CD4-positive, alpha-beta T cell treated with Interleukin-17A for 4 hours (primary cell): ENCODE results near the gene PAX3.

Experiments
- DNase-seq: peaks from one replicate; pipeline ENCODE4 v3.0.0-alpha.2; 2020; ENCODE audit warnings: mixed read lengths

The PAX3 gene

GRCh38 chr2:222264791-222265320 is 33.9 kb downstream of the PAX3 start:
- no peak for DNase-seq

- no peak for DNase-seq
Measured at GRCh38 chr2:222261504-222261903, 37.3 kb downstream of the PAX3 start.

- no peak for DNase-seq
Measured at GRCh38 chr2:222257645-222258044, 41.2 kb downstream of the PAX3 start.

- no peak for DNase-seq
Measured at GRCh38 chr2:222256250-222256649, 42.5 kb downstream of the PAX3 start.

- no peak for DNase-seq
Measured at GRCh38 chr2:222255090-222255489, 43.7 kb downstream of the PAX3 start.

GRCh38 chr2:222250313-222250712 is 48.5 kb downstream of the PAX3 start:
- DNase-seq = no peak

- no peak for DNase-seq
Measured at GRCh38 chr2:222249444-222249843, 49.4 kb downstream of the PAX3 start.

- DNase-seq = no peak
Measured at GRCh38 chr2:222248818-222249217, 50.0 kb downstream of the PAX3 start.

GRCh38 chr2:222248256-222248655 is 50.5 kb downstream of the PAX3 start:
- DNase-seq = no peak

GRCh38 chr2:222242532-222242931 is 56.3 kb downstream of the PAX3 start:
- no peak for DNase-seq

- DNase-seq = no peak
Measured at GRCh38 chr2:222241128-222241870, 57.5 kb downstream of the PAX3 start.

GRCh38 chr2:222240676-222241049 is 58.1 kb downstream of the PAX3 start:
- DNase-seq = no peak

- DNase-seq = no peak
Measured at GRCh38 chr2:222239945-222240675, 58.7 kb downstream of the PAX3 start.

GRCh38 chr2:222239091-222239490 is 59.7 kb downstream of the PAX3 start:
- DNase-seq = no peak

- no peak for DNase-seq
Measured at GRCh38 chr2:222238072-222238471, 60.7 kb downstream of the PAX3 start.

GRCh38 chr2:222232839-222233238 is 66.0 kb downstream of the PAX3 start:
- DNase-seq = no peak

GRCh38 chr2:222232372-222232771 is 66.4 kb downstream of the PAX3 start:
- DNase-seq = no peak

- no peak for DNase-seq
Measured at GRCh38 chr2:222228054-222228453, 70.7 kb downstream of the PAX3 start.

GRCh38 chr2:222218786-222219185 is 80.0 kb downstream of the PAX3 start:
- no peak for DNase-seq

GRCh38 chr2:222217712-222218111 is 81.1 kb downstream of the PAX3 start:
- no peak for DNase-seq

- no peak for DNase-seq
Measured at GRCh38 chr2:222214885-222215284, 83.9 kb downstream of the PAX3 start.

GRCh38 chr2:222213049-222213448 is 85.7 kb downstream of the PAX3 start:
- DNase-seq = no peak

- DNase-seq = no peak
Measured at GRCh38 chr2:222212571-222212970, 86.2 kb downstream of the PAX3 start.

GRCh38 chr2:222208010-222208690 is 90.6 kb downstream of the PAX3 start:
- DNase-seq = no peak
